Activated naive CD4-positive, alpha-beta T cell treated with anti-CD3 and anti-CD28 coated beads, Interleukin-2, amount 50 U/mL, for 72 hours (primary cell): ENCODE data around the gene KLK1. TPM values are rescaled to one million over a fixed set of nuclear protein-coding genes. Genes with fewer than 3 reads are reported as not detected.
"Not testable (repeated sequence)": the region's sequence is repeated elsewhere in the genome, so short reads cannot be mapped to it uniquely, and the experiment has no call there.

Experiments used
- ATAC-seq, 2 donors: fragments of 150-1000 bp; cut with Tn5 transposase; 2 replicates each; pipeline ENCODE4 v1.10.0; 2021; ENCODE audit warnings: mild to moderate bottlenecking in 2 of 2, moderate library complexity in 2 of 2
- DNase-seq, 2 donors: peaks; one replicate each; pipeline ENCODE4 v3.0.0; 2021 to 2022; ENCODE audit warnings: low spot score in 2 of 2
- H3K27ac Mint-ChIP-seq, 2 donors: one replicate each; pipeline ENCODE4 v1.8.0; 2022; ENCODE audit warnings: mild to moderate bottlenecking in 2 of 2, mixed read lengths in 2 of 2
- H3K36me3 Mint-ChIP-seq, 2 donors: one replicate each; pipeline ENCODE4 v1.8.0; 2022; ENCODE audit warnings: mixed read lengths in 2 of 2
- H3K9me3 Mint-ChIP-seq, 2 donors: one replicate each; pipeline ENCODE4 v1.8.0; 2022; ENCODE audit warnings: mixed read lengths in 2 of 2
- total RNA-seq, 2 donors: library from RNA; stranded (reverse); gene quantifications; one replicate each; pipeline ENCODE4 v1.2.3, GENCODE V29; 2022

KLK1 gene
- total RNA-seq, 2 donors from 2014 or later: 1.2 to 5.0 TPM

DNA sequence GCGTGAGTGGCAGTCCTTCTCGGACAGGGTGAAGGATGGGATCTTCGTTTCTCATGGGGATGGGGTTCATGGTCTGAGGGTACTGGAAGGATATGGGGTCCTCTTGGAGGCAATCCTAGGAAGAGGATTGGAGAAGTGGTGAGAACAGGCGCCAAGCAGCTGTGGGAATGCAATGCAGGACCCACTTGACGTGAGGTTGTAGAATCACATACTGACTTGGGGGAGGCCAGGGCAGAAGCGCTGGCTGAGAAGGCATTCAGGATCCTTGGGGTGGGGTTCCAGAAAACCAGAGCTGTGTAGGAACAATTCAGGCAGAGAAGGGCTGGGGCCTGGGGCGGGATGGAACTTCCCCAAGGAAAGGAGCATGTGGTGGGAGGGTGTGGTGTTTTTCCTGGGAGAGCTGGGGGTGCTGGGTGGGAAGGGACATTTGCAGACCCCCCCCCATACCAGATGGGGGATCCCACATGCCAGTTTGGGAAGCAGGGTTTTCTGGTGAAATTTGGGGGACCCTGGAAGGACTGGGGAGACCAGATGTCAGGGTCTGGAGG is 852 bp downstream of the KLK1 start:
- ATAC-seq (no peak), DNase-seq (no peak)
- Mint-ChIP-seq H3K36me3 (peaks cover 0 to 4% of the 10 kb centered on the region in 2 donors), H3K27ac (no peak overlapping the region), H3K9me3 (no peaks in the 10 kb centered on the region)

DNA sequence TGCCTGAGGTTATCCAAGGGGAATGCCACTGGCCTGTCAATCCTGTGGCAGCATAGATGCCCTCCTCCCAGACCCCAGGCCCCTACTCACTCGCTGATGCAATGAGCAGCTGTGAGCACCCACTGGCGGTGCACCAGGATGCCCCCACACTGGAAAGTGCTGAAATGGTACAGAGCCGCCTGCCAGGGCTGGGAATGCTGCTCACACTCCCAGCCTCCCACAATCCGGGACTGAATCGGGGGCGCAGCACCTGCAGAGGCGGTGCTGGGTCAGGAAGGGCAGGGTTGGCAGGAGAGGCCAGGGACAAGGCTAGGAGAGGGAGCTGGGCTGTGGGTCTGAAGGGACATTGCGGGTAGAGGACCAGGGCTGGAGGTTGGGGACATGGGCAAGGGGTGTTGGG is 2.0 kb downstream of the KLK1 start:
- Mint-ChIP-seq H3K9me3 (no peaks in the 10 kb centered on the region), H3K27ac (no peak overlapping the region), H3K36me3 (peaks cover 4 to 7% of the 10 kb centered on the region in 2 donors)
- no peak for ATAC-seq
- DNase-seq: no peak

DNA sequence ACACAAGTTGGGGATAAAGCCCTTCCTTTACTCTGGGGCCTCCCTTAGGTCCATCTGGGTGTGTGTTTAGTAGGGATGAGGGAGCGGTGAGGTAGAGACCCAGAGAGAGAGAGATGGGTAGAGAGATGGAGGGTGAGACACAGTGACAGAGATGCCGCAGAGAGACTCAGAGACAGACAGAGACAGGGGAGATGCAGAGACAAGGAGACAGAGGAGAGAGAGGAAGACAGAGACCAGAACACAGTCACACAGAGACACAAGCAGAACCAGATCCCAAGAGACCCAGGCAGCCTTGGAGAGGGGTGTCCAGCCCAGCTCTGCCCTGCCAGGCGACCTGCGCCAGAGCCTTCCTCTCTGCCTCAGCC is 2.4 kb downstream of the KLK1 start:
- peaks cover 7 to 11% of the 10 kb centered on the region in 2 donors for H3K36me3 Mint-ChIP-seq
- DNase-seq: no peak
- no peak for ATAC-seq
- H3K9me3 Mint-ChIP-seq: no peaks in the 10 kb centered on the region
- H3K27ac Mint-ChIP-seq: no peak overlapping the region

DNA sequence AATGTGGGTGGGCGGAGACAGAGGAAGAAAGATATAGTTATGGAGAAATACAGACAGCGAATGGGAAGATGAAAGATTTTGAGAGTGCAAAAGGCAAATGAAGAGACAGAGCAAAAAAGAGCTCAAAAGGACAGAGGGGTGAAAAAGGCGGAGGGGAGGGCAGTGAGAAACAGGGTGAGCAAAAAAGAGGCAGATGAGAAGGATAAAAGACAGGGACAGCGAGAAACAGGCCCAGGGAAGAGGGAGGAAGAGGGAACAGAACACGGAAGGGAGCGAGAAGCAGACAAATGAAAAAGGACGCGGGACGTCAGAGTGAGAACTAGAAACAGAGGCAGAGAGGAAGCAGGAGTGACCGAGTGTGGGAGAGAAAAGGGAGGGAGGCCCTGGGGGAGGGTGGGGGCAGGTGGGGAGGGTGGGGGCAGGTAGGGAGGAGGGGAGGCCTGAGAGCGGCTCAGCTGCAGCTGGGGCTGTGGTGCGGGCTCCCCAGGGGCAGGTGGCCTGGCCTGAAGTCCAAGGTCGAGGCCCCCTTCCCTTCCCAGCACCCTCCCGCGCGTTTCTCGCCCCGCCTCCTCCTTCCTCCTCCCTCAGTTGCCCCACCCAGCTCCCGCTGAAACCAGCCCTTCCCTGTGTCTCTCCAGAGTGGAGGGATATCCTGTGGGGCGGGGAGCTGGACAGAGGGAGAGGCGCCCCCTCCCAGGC is 2.9 kb downstream of the KLK1 start:
- Mint-ChIP-seq H3K9me3 (no peaks in the 10 kb centered on the region), H3K36me3 (peaks cover 10 to 14% of the 10 kb centered on the region in 2 donors), H3K27ac (peak overlapping the region in 1 of 2 donors; percentile 72)
- no peak for DNase-seq
- no peak for ATAC-seq

DNA sequence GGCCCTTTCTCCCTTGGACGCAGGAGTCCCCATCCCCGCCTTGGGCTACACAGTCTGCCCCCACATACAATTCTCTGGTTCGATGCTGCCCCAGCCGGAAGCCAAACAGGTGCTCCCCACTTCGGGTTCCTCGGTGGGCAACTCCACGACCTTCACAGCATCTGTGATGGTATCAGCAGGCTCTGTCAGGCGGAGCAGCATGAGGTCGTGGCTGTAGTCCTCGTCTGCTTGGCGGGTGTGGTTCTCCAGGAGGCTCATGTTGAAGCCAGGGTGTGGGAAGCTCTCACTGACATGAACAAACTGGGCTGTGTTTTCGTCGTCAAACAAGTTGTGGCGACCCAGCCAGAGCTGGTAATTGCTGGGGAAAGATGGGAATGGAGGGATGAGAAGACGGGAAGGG is 3.5 kb downstream of the KLK1 start:
- Mint-ChIP-seq H3K36me3 (peaks cover 10 to 14% of the 10 kb centered on the region in 2 donors), H3K27ac (no peak overlapping the region), H3K9me3 (no peaks in the 10 kb centered on the region)
- ATAC-seq (no peak), DNase-seq (no peak)

DNA sequence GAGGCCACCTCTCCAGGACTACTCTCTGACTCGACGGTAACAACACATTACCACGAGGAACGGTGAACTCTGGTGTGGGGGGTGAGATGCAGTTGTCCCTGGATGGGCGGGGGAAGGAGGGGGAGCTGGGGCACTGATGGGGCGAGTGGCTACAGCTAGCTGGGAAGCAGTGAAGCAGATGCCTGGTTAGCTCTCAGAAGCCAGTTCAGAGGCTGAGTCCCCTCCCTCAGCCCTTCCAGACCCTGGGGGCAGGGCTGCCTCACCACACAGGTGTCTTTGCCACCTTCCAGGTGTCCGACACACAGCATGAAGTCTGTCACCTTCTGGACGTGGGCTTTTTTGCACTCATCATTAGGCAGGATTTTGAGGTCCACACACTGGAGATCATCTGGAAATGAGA is 4.0 kb downstream of the KLK1 start:
- ATAC-seq (no peak), DNase-seq (no peak)
- no peaks in the 10 kb centered on the region for H3K9me3 Mint-ChIP-seq
- peaks cover 10 to 14% of the 10 kb centered on the region in 2 donors for H3K36me3 Mint-ChIP-seq
- no peak overlapping the region for H3K27ac Mint-ChIP-seq

DNA sequence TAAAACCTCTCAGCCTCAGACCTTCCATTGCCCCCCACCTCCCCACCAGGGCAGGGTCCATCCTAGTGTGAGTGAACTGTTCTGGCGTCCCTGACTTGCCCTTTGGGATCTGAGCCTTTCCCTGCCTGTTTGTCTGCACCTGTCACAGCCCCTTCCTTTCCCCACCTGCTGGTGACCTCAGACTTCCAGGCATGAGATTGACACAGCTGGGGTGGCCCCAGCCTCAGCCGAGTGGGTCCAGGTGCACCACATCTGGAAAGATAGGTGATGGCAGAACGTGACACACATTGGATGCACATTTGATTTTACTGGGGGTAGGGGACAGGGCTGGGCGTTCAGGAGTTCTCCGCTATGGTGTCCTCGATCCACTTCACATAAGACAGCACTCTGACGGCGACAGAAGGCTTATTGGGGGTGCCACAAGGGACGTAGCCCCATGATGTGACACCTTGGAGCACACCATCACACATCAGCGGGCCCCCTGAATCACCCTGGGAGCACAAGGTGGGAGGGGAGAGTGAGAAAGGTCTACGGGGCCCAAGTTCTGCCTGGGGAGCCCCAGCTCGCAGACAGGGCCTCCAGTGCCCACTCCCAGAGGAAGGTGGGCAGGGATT is 4.6 kb downstream of the KLK1 start:
- DNase-seq (no peak), ATAC-seq (no peak)
- no peak overlapping the region for H3K27ac Mint-ChIP-seq
- no peaks in the 10 kb centered on the region for H3K9me3 Mint-ChIP-seq
- H3K36me3 Mint-ChIP-seq: peaks cover 10 to 14% of the 10 kb centered on the region in 2 donors

DNA sequence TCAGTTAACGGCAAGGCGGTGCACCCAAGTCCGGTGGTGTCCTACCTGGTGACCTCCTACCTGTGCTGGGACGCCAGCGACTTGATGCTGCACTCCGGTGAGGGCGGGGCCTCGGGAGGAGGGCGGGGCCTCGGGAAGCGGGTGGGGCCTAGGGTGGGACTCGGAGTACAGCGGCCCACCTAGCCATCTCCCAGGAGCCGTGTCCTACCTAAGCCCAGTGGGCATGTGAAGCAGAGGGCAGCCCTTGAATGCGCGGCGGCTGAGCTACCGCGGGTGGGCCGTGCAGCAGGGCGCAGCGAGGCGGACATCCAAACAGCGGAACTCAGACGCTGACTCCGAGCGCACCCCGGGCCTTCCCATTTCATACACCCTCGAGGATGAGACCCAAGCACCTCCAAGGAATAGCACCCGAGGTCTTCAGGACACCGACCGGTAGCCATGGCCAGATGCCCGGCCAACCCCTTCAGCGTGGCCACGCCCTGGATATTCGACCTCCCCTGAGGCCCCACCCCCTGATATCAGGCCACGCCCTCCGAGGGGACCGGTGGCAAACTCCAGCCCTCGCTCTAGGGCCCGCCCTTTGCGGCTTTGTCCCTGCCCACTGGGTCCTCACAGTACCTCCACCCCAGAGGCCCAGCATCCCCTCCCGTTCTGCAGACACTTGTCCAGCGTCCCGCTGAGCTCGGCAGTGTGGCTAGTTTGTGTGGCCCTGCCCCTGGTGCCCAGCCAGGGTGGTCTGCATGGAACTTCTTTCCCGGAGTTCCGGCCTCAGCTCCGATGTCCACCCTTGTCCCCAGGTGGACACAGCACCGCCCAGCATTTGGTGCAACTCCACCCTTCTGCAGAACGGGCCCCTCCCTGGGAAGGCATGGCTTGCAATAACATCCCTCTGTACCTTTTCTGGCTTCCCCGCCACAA is 5.4 kb downstream of the KLK1 start:
- peak in 1 of 2 donors; percentile 75 for DNase-seq
- peaks cover 10 to 14% of the 10 kb centered on the region in 2 donors for H3K36me3 Mint-ChIP-seq
- no peaks in the 10 kb centered on the region for H3K9me3 Mint-ChIP-seq
- peak; percentile 28 to 64 for ATAC-seq
- peak overlapping the region in 1 of 2 donors; percentile 89 for H3K27ac Mint-ChIP-seq

DNA sequence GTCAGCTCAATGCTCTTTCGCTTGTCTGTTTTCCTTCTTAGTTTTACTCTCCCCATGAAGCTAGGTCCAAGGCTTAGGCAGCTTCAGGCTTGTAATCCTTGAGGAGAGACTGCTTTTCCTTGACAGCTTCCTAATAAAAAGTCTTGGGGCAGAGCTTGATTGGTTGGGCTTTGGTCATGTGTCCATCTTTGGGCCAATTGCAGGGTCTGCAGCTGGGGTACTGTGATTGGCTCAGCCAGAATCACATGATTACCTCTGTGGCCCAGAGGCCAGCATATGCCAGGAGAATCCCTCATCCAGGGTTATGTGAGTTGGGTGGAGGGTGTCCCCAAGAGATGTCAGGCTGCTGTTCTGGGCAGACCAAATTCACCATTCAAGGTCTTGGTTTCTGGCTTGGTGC is 8.1 kb downstream of the KLK1 start:
- DNase-seq (no peak), ATAC-seq (no peak)
- peaks cover 2 to 3% of the 10 kb centered on the region in 2 donors for H3K9me3 Mint-ChIP-seq
- H3K36me3 Mint-ChIP-seq: peaks cover 8 to 14% of the 10 kb centered on the region in 2 donors
- H3K27ac Mint-ChIP-seq: no peak overlapping the region

DNA sequence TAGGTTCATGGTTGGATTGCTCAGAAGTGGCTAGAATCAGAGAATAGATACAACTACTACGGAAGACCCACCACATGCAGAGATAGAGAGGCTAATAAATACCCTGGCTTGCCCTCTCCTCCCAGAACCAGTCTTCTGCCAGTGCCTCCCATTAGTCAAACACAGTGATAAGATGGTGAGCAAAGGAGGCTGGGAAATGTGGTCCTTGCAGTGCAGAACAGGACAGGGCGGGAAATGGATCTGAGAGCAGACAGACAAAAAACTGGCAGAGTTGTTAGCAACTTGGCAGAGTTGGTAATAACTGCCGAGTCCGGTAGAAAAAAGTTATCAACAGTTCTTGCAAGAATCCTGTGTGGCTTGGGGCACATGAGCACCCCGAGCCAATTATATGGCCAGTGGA is 8.7 kb downstream of the KLK1 start:
- H3K36me3 Mint-ChIP-seq: peaks cover 7 to 14% of the 10 kb centered on the region in 2 donors
- no peak for ATAC-seq
- H3K9me3 Mint-ChIP-seq: peaks cover 4 to 6% of the 10 kb centered on the region in 2 donors
- H3K27ac Mint-ChIP-seq: no peak overlapping the region
- no peak for DNase-seq

DNA sequence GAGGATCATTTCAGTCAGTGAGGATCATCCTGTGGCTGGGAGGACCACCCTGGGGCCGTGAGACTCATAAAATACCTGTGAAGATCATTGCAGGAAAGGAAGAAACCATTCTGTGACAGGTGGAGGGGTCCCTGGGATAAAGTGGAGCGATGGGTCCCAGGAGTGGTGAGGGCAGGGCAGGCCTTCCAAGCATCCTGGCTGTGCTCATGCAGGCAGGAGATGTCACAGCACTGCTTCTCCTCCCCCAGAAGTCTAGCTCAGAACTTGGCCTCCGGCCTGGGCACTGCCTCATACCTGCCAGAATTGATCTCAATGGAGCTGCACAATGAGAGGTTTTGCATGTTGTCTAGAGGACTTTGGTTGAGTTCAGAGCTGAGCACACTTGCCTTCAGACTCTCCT is 11.1 kb downstream of the KLK1 start:
- Mint-ChIP-seq H3K36me3 (peaks cover 7 to 14% of the 10 kb centered on the region in 2 donors), H3K27ac (no peak overlapping the region), H3K9me3 (peaks cover 7 to 9% of the 10 kb centered on the region in 2 donors)
- DNase-seq (no peak), ATAC-seq (no peak)

DNA sequence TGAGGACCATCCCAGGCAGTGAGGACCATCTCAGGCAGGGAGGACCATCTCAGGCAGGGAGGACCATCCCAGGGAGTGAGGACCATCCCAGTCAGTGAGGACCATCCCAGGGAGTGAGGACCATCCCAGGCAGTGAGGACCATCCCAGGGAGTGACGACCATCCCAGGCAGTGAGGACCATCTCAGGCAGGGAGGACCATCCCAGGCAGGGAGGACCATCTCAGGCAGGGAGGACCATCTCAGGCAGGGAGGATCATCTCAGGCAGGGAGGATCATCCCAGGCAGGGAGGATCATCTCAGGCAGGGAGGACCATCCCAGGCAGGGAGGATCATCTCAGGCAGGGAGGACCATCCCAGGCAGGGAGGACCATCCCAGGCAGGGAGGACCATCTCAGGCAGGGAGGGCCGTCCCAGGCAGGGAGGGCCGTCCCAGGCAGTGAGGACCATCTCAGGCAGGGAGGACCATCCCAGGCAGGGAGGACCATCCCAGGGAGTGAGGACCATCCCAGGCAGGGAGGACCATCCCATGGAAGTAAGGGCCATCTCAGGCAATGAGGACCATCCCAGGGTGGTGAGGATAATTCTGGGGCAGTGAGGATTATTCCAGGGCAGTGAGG is 11.9 kb downstream of the KLK1 start:
- not testable (repeated sequence) for H3K36me3 Mint-ChIP-seq, H3K27ac Mint-ChIP-seq, DNase-seq, ATAC-seq, H3K9me3 Mint-ChIP-seq

DNA sequence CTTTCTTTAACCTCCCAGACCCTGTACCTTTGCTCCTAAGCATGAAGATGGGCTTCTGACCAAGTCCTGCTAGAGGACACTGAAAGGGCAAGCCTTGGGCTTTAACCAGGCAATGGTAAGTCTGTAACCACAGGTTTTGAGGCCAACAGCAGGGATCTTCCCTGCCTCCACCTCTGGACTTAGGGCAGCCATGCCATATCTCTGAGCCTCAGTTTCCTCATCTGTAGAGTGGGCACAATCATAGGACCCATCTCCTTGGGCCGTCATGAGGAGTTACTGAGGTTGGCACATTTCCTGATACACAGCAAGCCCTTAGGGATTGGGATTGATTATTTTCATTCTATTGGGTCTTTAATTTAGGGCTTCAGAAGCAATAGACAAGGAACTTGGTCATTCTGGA is 14.7 kb downstream of the KLK1 start:
- peaks cover 7 to 9% of the 10 kb centered on the region in 2 donors for H3K9me3 Mint-ChIP-seq
- DNase-seq: no peak
- H3K36me3 Mint-ChIP-seq: peaks cover 8 to 12% of the 10 kb centered on the region in 2 donors
- no peak overlapping the region for H3K27ac Mint-ChIP-seq
- ATAC-seq: no peak

DNA sequence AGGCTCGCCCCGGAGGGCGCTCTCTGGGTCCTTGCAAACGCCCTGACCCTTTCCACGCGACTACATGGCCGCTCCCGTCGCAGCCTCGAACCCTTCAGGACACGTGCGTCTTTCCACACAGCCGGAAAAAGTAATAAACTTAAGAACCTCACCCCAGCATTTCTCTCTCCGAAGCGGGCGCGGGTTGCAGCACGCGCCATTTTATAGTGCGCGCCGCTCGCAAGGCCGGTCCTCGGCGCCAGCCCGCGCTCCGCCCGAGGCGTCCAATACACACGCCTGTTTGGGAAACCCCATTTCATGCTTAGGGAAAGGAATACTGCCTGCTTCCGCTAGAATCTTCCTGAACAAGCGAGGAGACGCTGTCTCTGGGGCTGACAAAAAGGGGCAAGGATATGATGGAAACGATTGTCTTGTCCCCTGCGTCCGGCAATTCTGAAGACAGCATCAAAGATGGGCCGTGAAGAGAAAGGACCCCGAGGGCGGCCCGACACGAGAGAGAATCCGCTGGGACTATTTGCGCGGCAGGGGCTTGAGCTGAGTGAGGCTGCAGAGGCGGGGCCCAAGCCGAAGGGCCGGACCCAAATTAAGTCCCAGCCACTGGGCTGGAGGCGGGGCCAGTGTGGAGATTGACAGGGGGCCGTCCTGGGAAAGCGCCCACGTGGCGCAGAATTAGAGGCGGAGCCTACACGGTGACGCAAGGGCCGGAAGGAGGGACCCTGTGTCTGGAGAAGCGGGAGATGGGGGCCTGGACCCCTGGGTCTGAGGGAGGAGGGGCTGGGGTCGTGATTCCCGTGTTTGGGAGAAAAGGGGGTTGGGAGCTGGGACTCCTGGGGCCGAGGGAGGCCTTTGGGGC is 18.9 kb downstream of the KLK1 start:
- H3K9me3 Mint-ChIP-seq: peaks cover 0 to under 1% of the 10 kb centered on the region in 2 donors
- ATAC-seq (peak; percentile 97 to 98), DNase-seq (peak; percentile 95 to 97)
- H3K27ac Mint-ChIP-seq: peak overlapping the region; percentile 96 to 100
- peaks cover 26 to 39% of the 10 kb centered on the region in 2 donors for H3K36me3 Mint-ChIP-seq

DNA sequence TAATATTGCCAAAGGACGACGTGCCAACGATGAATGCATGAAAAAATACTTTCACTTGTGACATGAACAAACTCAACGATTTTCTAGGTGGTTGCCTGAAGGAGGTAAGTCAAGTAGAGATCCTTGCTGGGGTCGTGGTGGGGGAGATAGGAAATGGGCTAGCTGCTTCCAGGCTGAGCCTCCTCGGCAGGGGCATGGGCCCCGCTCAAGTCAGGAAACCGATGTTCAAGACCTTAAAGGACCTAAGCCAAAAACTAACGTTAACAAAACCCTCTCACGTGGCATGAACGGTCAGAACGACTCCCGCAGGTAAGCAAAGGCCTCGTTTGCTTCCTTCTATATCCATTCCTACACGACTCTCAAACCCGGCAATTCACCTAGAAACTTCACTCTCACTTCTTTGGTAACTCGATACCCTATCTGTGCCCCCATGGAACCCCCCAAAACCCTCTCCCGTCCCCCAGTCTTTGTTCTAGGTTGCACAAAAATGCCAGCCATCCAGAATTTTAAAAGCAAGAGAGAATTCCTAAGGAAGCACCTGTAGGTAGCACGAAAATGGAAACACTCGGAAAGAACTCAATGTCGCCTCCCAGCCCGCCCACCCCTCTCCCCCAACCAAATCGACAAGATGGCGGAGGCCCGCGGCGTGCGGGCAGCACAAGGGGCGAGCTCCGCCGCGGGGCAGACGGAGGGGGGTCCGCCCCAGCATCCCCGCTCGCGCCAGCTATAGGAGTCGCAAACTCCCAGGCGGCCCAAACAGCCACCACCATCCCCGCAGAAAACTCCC is 19.8 kb downstream of the KLK1 start:
- Mint-ChIP-seq H3K9me3 (no peaks in the 10 kb centered on the region), H3K36me3 (peaks cover 26 to 39% of the 10 kb centered on the region in 2 donors), H3K27ac (peak overlapping the region; percentile 96 to 100)
- peak in 1 of 2 donors; percentile 21 for ATAC-seq
- no peak for DNase-seq
